H1 (cell line): ENCODE results near the gene CUX1. TPM values are rescaled to one million over a fixed set of nuclear protein-coding genes. Genes with fewer than 3 reads are reported as not detected.
A peak's percentile ranks its signal among the peaks of the same experiment; 100 is the strongest.

Source experiments
- CTCF ChIA-PET: fragments of 300-600 bp; sonication (Branson Sonifier 250); formaldehyde crosslinking; loops from one replicate; lab custom pipeline; 2021; ENCODE audit not compliant: partially characterized antibody; lab: Charles Lee
- POLR2A ChIA-PET: fragments of 300-600 bp; sonication (Branson Sonifier 250); formaldehyde crosslinking; loops from one replicate; lab custom pipeline; 2021; ENCODE audit warnings: inconsistent platforms; ENCODE audit not compliant: partially characterized antibody; lab: Charles Lee
- DNase-seq, 2 experiments: peaks; one replicate each; pipeline versions ENCODE4 v3.0.0 to v3.0.0-alpha.2; 2010 to 2022; ENCODE audit warnings: low spot score in 2 of 2, low read depth in 1 of 2, mixed read lengths in 1 of 2
- FAIRE-seq: peaks from 2 replicates; lab custom pipeline; 2011; peaks lifted over from hg19 to GRCh38; lab: Jason Lieb, UNC
- H2AFZ ChIP-seq: 2 replicates; pipeline ENCODE4 v1.8.1; 2012; ENCODE audit warnings: low read length, inconsistent platforms
- H2AK5ac ChIP-seq: 2 replicates; pipeline ENCODE4 v1.6.1; 2013; ENCODE audit warnings: low read depth, low read length
- H2BK120ac ChIP-seq: replicated peaks from 2 replicates; pipeline ENCODE3; 2013; ENCODE audit warnings: low read depth, low read length, inconsistent platforms
- H2BK12ac ChIP-seq: 2 replicates; pipeline ENCODE4 v1.6.1; 2013; ENCODE audit warnings: low read depth, low read length
- H2BK15ac ChIP-seq: 2 replicates; pipeline ENCODE4 v1.6.1; 2013; ENCODE audit warnings: low read length
- H2BK20ac ChIP-seq: 2 replicates; pipeline ENCODE4 v1.6.1; 2013; ENCODE audit warnings: low read length
- H2BK5ac ChIP-seq: 2 replicates; pipeline ENCODE4 v1.6.1; 2013; ENCODE audit warnings: low read depth, low read length
- H3K14ac ChIP-seq: 2 replicates; pipeline ENCODE4 v1.6.1; 2013; ENCODE audit warnings: inconsistent platforms; ENCODE audit not compliant: insufficient read length
- H3K18ac ChIP-seq: 2 replicates; pipeline ENCODE4 v1.6.1; 2013; ENCODE audit warnings: low read length; ENCODE audit errors: extremely low read depth
- H3K23ac ChIP-seq: 2 replicates; pipeline ENCODE4 v1.6.1; 2013; ENCODE audit warnings: inconsistent platforms; ENCODE audit not compliant: insufficient read length
- H3K23me2 ChIP-seq: 2 replicates; pipeline ENCODE4 v1.6.1; 2013; ENCODE audit warnings: low read depth, low read length
- H3K27ac ChIP-seq: 2 replicates; pipeline ENCODE4 v1.6.1; 2011; ENCODE audit warnings: low read depth, low read length, inconsistent platforms
- H3K27me3 ChIP-seq, 4 experiments: replicated peaks in 1 of 4; 1 replicate in 1 of 4; 2 replicates in 3 of 4; pipeline versions ENCODE4 v1.6.1 to v1.8.1; 2011 to 2013; ENCODE audit warnings: low read length in 3 of 4, mild to moderate bottlenecking in 3 of 4, inconsistent platforms in 2 of 4, mixed read lengths in 2 of 4, moderate library complexity in 1 of 4; ENCODE audit not compliant: control insufficient read depth in 3 of 4, insufficient read depth in 3 of 4; ENCODE audit errors: extremely low read depth in 1 of 4
- H3K36me3 ChIP-seq, 4 experiments: 2 replicates each; pipeline versions ENCODE4 v1.6.1 to v1.8.1; 2011 to 2013; ENCODE audit warnings: mild to moderate bottlenecking in 4 of 4, low read length in 3 of 4, moderate library complexity in 2 of 4, control low read depth in 1 of 4, inconsistent platforms in 1 of 4; ENCODE audit not compliant: insufficient read depth in 4 of 4, control insufficient read depth in 2 of 4
- H3K4ac ChIP-seq: replicated peaks from 2 replicates; pipeline ENCODE3; 2013; ENCODE audit warnings: low read length, low read depth, mixed read lengths, inconsistent platforms; ENCODE audit not compliant: insufficient read length
- H3K4me1 ChIP-seq, 4 experiments: replicated peaks in 1 of 4; 1 replicate in 1 of 4; 2 replicates in 3 of 4; pipeline versions ENCODE4 v1.6.1 to v1.8.1; 2011 to 2013; ENCODE audit warnings: low read length in 3 of 4, inconsistent platforms in 2 of 4, mixed read lengths in 1 of 4; ENCODE audit not compliant: insufficient read depth in 4 of 4, control insufficient read depth in 3 of 4
- H3K4me2 ChIP-seq, 2 experiments: 2 replicates each; pipeline versions ENCODE4 v1.6.1 to v1.8.1; 2011 to 2013; ENCODE audit warnings: low read depth in 2 of 2, low read length in 2 of 2, control low read depth in 1 of 2, inconsistent platforms in 1 of 2, mild to moderate bottlenecking in 1 of 2; ENCODE audit not compliant: insufficient read depth in 1 of 2
- H3K4me3 ChIP-seq, 4 experiments: fragments of 200-600, 300-600 bp in 1 of 4; sonication (generic), shearing (Covaris generic), sonication (Bioruptor Twin) in 1 of 4; 2 replicates each; pipeline versions ENCODE4 v1.5.1 to v1.8.1; 2011 to 2016; ENCODE audit warnings: low read length in 4 of 4, low read depth in 3 of 4, control low read depth in 2 of 4, inconsistent platforms in 2 of 4, mild to moderate bottlenecking in 2 of 4, mixed read lengths in 1 of 4, moderate library complexity in 1 of 4; ENCODE audit not compliant: insufficient read depth in 2 of 4; ENCODE audit errors: extremely low read depth in 1 of 4
- H3K56ac ChIP-seq: replicated peaks from 2 replicates; pipeline ENCODE3; 2013; ENCODE audit warnings: low read depth, mild to moderate bottlenecking, mixed read lengths, low read length, inconsistent platforms; ENCODE audit not compliant: insufficient read length
- H3K79me1 ChIP-seq: 2 replicates; pipeline ENCODE4 v1.6.1; 2013; ENCODE audit warnings: low read depth, low read length, control low read depth
- H3K79me2 ChIP-seq, 2 experiments: 2 replicates each; pipeline versions ENCODE4 v1.6.1 to v1.8.1; 2012 to 2013; ENCODE audit warnings: low read length in 2 of 2, mild to moderate bottlenecking in 2 of 2, inconsistent platforms in 1 of 2; ENCODE audit not compliant: insufficient read depth in 2 of 2, control insufficient read depth in 1 of 2
- H3K9ac ChIP-seq, 4 experiments: replicated peaks in 1 of 4; 1 replicate in 1 of 4; 2 replicates in 3 of 4; pipeline versions ENCODE4 v1.6.1 to v1.8.1; 2011 to 2013; ENCODE audit warnings: low read depth in 3 of 4, low read length in 3 of 4, control low read depth in 2 of 4, mild to moderate bottlenecking in 2 of 4, moderate library complexity in 2 of 4, inconsistent platforms in 1 of 4; ENCODE audit errors: extremely low read depth in 1 of 4
- H3K9me3 ChIP-seq, 2 experiments: 2 replicates each; pipeline versions ENCODE4 v1.6.1 to v1.8.1; 2012 to 2013; ENCODE audit warnings: mild to moderate bottlenecking in 2 of 2, moderate library complexity in 2 of 2, control low read depth in 1 of 2, inconsistent platforms in 1 of 2, low read depth in 1 of 2, low read length in 1 of 2, mixed read lengths in 1 of 2; ENCODE audit not compliant: insufficient read depth in 2 of 2
- H4K20me1 ChIP-seq, 2 experiments: replicated peaks in 1 of 2; 2 replicates each; pipeline versions ENCODE3 to v1.8.1; 2011 to 2013; ENCODE audit warnings: inconsistent platforms in 2 of 2, low read length in 2 of 2, mild to moderate bottlenecking in 1 of 2; ENCODE audit not compliant: insufficient read depth in 2 of 2, control insufficient read depth in 1 of 2
- H4K5ac ChIP-seq: 2 replicates; pipeline ENCODE4 v1.6.1; 2013; ENCODE audit warnings: low read length, low read depth, mixed read lengths, inconsistent platforms; ENCODE audit not compliant: insufficient read length
- H4K8ac ChIP-seq: 2 replicates; pipeline ENCODE4 v1.8.0; 2013; ENCODE audit warnings: mild to moderate bottlenecking, moderate library complexity, low read length, inconsistent platforms; ENCODE audit not compliant: insufficient read depth; ENCODE audit errors: extremely low read depth
- H4K91ac ChIP-seq: replicated peaks from 2 replicates; pipeline ENCODE3; 2013; ENCODE audit warnings: low read length, mixed read lengths, inconsistent platforms; ENCODE audit not compliant: insufficient read length
- CHD1 ChIP-seq: IDR thresholded peaks from 2 replicates; pipeline ENCODE4 v1.6.1; 2012; ENCODE audit warnings: low read depth, low read length, improper control_type of control experiment
- EP300 ChIP-seq, 2 experiments: IDR thresholded peaks; 1 replicate in 1 of 2; 2 replicates in 1 of 2; pipeline ENCODE4 v1.6.1; 2011 to 2012; ENCODE audit warnings: low read depth in 2 of 2, low read length in 2 of 2, mild to moderate bottlenecking in 2 of 2, borderline replicate concordance in 1 of 2, inconsistent platforms in 1 of 2, moderate library complexity in 1 of 2
- KDM4A ChIP-seq: IDR thresholded peaks from one replicate; pipeline ENCODE4 v1.7.1; 2012; ENCODE audit warnings: low read depth, mild to moderate bottlenecking, moderate library complexity, low read length, inconsistent platforms; ENCODE audit not compliant: severe bottlenecking
- KDM5A ChIP-seq: fragments of 200-600 bp; IDR thresholded peaks from 2 replicates; pipeline ENCODE4 v1.7.1; 2012; ENCODE audit warnings: mild to moderate bottlenecking, low read length, inconsistent platforms, mixed read lengths
- MAFK ChIP-seq: IDR thresholded peaks from 2 replicates; pipeline ENCODE4 v1.6.1; 2012; ENCODE audit warnings: low read depth, mild to moderate bottlenecking, improper control_type of control experiment, low read length
- POLR2AphosphoS5 ChIP-seq: IDR thresholded peaks from 2 replicates; pipeline ENCODE4 v1.6.1; 2011; ENCODE audit warnings: low read depth, low read length
- SIN3A ChIP-seq, 2 experiments: IDR thresholded peaks in 1 of 2; conservative IDR thresholded peaks in 1 of 2; 2 replicates each; pipeline ENCODE4 v1.6.1; 2011 to 2012; ENCODE audit warnings: low read length in 2 of 2, improper control_type of control experiment in 1 of 2, low read depth in 1 of 2, mild to moderate bottlenecking in 1 of 2
- SIRT6 ChIP-seq: IDR thresholded peaks from one replicate; pipeline ENCODE4 v1.7.1; 2012; ENCODE audit warnings: low read length, inconsistent platforms
- SP1 ChIP-seq: IDR thresholded peaks from 2 replicates; pipeline ENCODE4 v1.6.1; 2011; ENCODE audit warnings: low read depth, low read length
- SRF ChIP-seq: IDR thresholded peaks from 2 replicates; pipeline ENCODE4 v1.6.1; 2011; ENCODE audit warnings: mild to moderate bottlenecking, low read depth, low read length, moderate library complexity
- TAF7 ChIP-seq: optimal IDR thresholded peaks from 2 replicates; pipeline ENCODE3; 2011; ENCODE audit warnings: low read depth, mild to moderate bottlenecking, inconsistent platforms, low read length, moderate library complexity, borderline replicate concordance
- TBP ChIP-seq: IDR thresholded peaks from 2 replicates; pipeline ENCODE4 v1.6.1; 2011; ENCODE audit warnings: low read depth, low read length, improper control_type of control experiment
- TCF12 ChIP-seq: IDR thresholded peaks from 2 replicates; pipeline ENCODE4 v1.6.1; 2011; ENCODE audit warnings: low read depth, mild to moderate bottlenecking, low read length
- WGBS, 2 experiments: shearing (Covaris generic) in 1 of 2; methylation state at CpG; one replicate each; pipeline versions ENCODE4 v1.1.6 to v1.1.7; 2013 to 2015; ENCODE audit warnings: low lambda C conversion rate in 2 of 2, mixed read lengths in 2 of 2, inconsistent platforms in 1 of 2, low coverage in 1 of 2, missing lambda C conversion rate in 1 of 2; ENCODE audit not compliant: insufficient replicate concordance in 2 of 2, insufficient coverage in 1 of 2, insufficient read length in 1 of 2; ENCODE audit errors: extremely low coverage in 1 of 2, missing lambda C conversion rate in 1 of 2; 5-methylcytosine and 5-hydroxymethylcytosine counted together
- polyA plus RNA-seq, 7 experiments: library from polyadenylated mRNA; depleted of rRNA in 3 of 7; stranded (reverse) in 5 of 7; unstranded in 2 of 7; fragments of >200 nt in 5 of 7; fragments of 200-250 nt in 2 of 7; gene quantifications; 1 replicate in 5 of 7; 2 replicates in 1 of 7; 4 replicates in 1 of 7; pipeline versions ENCODE4 v1.2.1 to v1.2.3, GENCODE V29; 2011 to 2013; ENCODE audit warnings: missing spikeins in 2 of 7, mixed read lengths in 2 of 7
- total RNA-seq: library from RNA; stranded (reverse); fragmentation: NEBNext Ultra II Directional; extraction: Animal tissue kit (Norgen Biotek cat#: 25700); gene quantifications from 2 replicates; pipeline ENCODE4 v1.2.1, GENCODE V29; 2021
- TF ChIP-seq, protein P1 (sequence below): IDR thresholded peaks from 2 replicates; pipeline ENCODE4 v1.6.1; 2012; ENCODE audit warnings: inconsistent platforms

Gene CUX1
- total and polyA plus RNA-seq, 2 of the 8 experiments (the other 6 are each of a cell fraction or from before 2014, with no cell fraction given): 21.6 to 65.9 TPM

DNA sequence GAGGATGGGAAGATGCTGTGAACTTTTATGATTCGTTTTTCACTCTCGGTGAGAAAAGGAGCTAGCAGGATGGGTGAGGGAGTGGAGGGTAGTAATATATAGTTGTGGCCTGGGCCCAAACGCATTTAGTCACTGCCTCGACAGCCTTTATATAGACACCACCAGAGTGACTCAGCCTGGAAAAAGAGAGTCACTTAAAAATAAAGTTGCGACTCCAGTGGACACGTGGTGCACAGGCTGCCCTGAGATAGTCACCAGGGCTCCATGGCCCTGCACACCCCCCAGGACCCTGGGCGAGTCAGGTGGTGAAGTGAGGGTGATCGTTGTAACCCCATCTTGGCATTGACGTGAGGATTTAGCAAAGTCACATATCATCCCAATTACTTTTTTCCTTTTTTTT is 106.7 kb downstream of the CUX1 start:
- H2AFZ ChIP-seq: no peak overlapping the region
- H4K91ac ChIP-seq: no peak overlapping the region
- 98% methylated on average over 9 of the region's 9 CpGs; no CpG with 5 or more reads in 1 of the 2 experiments for WGBS, 2 experiments
- no peak overlapping the region for H3K18ac ChIP-seq
- H3K23me2 ChIP-seq: no peaks in the 10 kb centered on the region
- H3K27me3 ChIP-seq: no peaks in the 10 kb centered on the region
- no peak overlapping the region for H2AK5ac ChIP-seq
- peaks cover 21% of the 10 kb centered on the region for H3K79me1 ChIP-seq
- no peak overlapping the region for H3K4me3 ChIP-seq
- no peak overlapping the region for H3K23ac ChIP-seq
- ChIA-PET CTCF (interaction anchor here (0.9 to 1.7 kb wide), 2 partner anchors 21 to 30 kb away, joined by 3 to 6 read pairs; no protein-coding TSS in a partner anchor), POLR2A (interaction anchor here (0.6 to 1.0 kb wide), 2 partner anchors 12 to 45 kb away, joined by 3 to 5 read pairs; no protein-coding TSS in a partner anchor)
- peaks cover 0 to 80% of the 10 kb centered on the region in 2 experiments; a peak in 2 of 4 replicates for H3K79me2 ChIP-seq
- no peaks in the 10 kb centered on the region; a peak in 1 of 8 replicates for H3K36me3 ChIP-seq
- TF ChIP-seq POLR2AphosphoS5 (no peak), CHD1 (no peak), SP1 (no peak), TAF7 (no peak), TBP (no peak), SIN3A (conservative IDR thresholded peaks at IDR 0.05 in 1 of 2, IDR thresholded peaks at IDR 0.05 in 1 of 2; ENCODE audit: low read depth in 1 of 2, low read length in 2 of 2) (no peak), MAFK (no peak), TCF12 (no peak), SIRT6 (no peak), KDM4A (no peak), EP300 (IDR thresholded peaks at IDR 0.05; ENCODE audit: borderline replicate concordance in 1 of 2, low read depth in 2 of 2, low read length in 2 of 2) (no peak), KDM5A (no peak), SRF (no peak)
- TF ChIP-seq, protein P1, sequence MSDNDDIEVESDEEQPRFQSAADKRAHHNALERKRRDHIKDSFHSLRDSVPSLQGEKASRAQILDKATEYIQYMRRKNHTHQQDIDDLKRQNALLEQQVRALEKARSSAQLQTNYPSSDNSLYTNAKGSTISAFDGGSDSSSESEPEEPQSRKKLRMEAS: no peak
- no peak for FAIRE-seq
- H3K4me2 ChIP-seq: no peak overlapping the region
- 0 out of 2 replicates have a peak overlapping the region, but pooled peaks have one; percentile 71 for H2BK5ac ChIP-seq
- peaks cover 0 to 6% (median 4%) of the 10 kb centered on the region in 4 experiments; a peak in 5 of 7 replicates for H3K4me1 ChIP-seq
- no peak overlapping the region for H3K9ac ChIP-seq
- H2BK15ac ChIP-seq: no peak overlapping the region
- H4K8ac ChIP-seq: no peak overlapping the region
- no peak overlapping the region for H3K14ac ChIP-seq
- no peak overlapping the region for H2BK12ac ChIP-seq
- H3K9me3 ChIP-seq: no peaks in the 10 kb centered on the region
- no peak overlapping the region for H4K5ac ChIP-seq
- H2BK120ac ChIP-seq: no peak overlapping the region
- no peak overlapping the region for H3K27ac ChIP-seq
- no peak overlapping the region for H2BK20ac ChIP-seq
- H3K56ac ChIP-seq: no peak overlapping the region
- DNase-seq: no peak
- no peak overlapping the region for H3K4ac ChIP-seq
- peaks cover 7 to 10% of the 10 kb centered on the region in 2 experiments for H4K20me1 ChIP-seq
